K562 (cell line): Measurements from ENCODE around the gene KRT85. TPM values are rescaled to one million over a fixed set of nuclear protein-coding genes. Genes with fewer than 3 reads are reported as not detected.

Experiments
- ARID1B ChIP-seq: fragments of 450-650 bp; IDR thresholded peaks from 2 replicates; pipeline ENCODE4 v1.6.1; 2016; ENCODE audit warnings: antibody characterized with exemption, mild to moderate bottlenecking, inconsistent platforms
- CBX2 ChIP-seq: fragments of 200-600 bp; sonication (generic); IDR thresholded peaks from one replicate; pipeline ENCODE4 v1.6.1; 2012; ENCODE audit warnings: mild to moderate bottlenecking, low read length, inconsistent platforms; ENCODE audit not compliant: insufficient read depth, poor library complexity, severe bottlenecking
- PCBP1 ChIP-seq: fragments of 200-400 bp; formaldehyde crosslinking; IDR thresholded peaks from 2 replicates; pipeline ENCODE4 v1.6.1; 2018; ENCODE audit warnings: mild to moderate bottlenecking, low read depth, low read length; ENCODE audit not compliant: poor library complexity, severe bottlenecking
- ZNF140 ChIP-seq: fragments of 250-450 bp; sonication (Bioruptor Pico); IDR thresholded peaks from 2 replicates; pipeline ENCODE4 v1.8.0; 2021; ENCODE audit warnings: moderate library complexity, mild to moderate bottlenecking, inconsistent platforms
- ZNF699 ChIP-seq: fragments of 250-450 bp; sonication (Bioruptor Pico); IDR thresholded peaks from 2 replicates; pipeline ENCODE4 v1.8.0; 2021; ENCODE audit warnings: mild to moderate bottlenecking, moderate library complexity; ENCODE audit not compliant: insufficient replicate concordance
- polyA plus RNA-seq, 8 experiments: library from polyadenylated mRNA; depleted of rRNA in 4 of 8; stranded (reverse) in 5 of 8; unstranded in 3 of 8; fragments of >200 nt; fragmentation: Nextera tagmentation in 2 of 8; fragmentation: Illumina TruSeq in 1 of 8; extraction: Ambion mirVana in 2 of 8; extraction: Trizol in 1 of 8; gene quantifications; 2 replicates each; pipeline versions ENCODE4 v1.2.1 to v1.2.3, GENCODE V29; 2011 to 2014; ENCODE audit warnings: inconsistent platforms in 1 of 8, missing spikeins in 1 of 8
- total RNA-seq, 7 experiments: library from RNA; depleted of rRNA in 6 of 7; stranded (reverse); fragments of >200 nt in 6 of 7; fragmentation: Illumina TruSeq in 2 of 7; extraction: Trizol in 2 of 7; gene quantifications; 2 replicates each; pipeline versions ENCODE4 v1.2.1 to v1.2.3, GENCODE V29; 2011 to 2021; ENCODE audit warnings: low replicate concordance in 1 of 7
- TF ChIP-seq, protein P1 (sequence below): fragments of 450-650 bp; IDR thresholded peaks from 2 replicates; pipeline ENCODE4 v1.6.1; 2017; ENCODE audit warnings: antibody characterized with exemption, mild to moderate bottlenecking
- TF ChIP-seq, protein P2 (sequence below): fragments of 450-650 bp; formaldehyde crosslinking; IDR thresholded peaks from 2 replicates; pipeline ENCODE4 v1.4.0; 2022; ENCODE audit warnings: missing genetic modification characterization
- TF ChIP-seq, protein P3 (sequence below), 2 experiments: fragments of 450-650 bp; conservative IDR thresholded peaks; 2 replicates each; pipeline ENCODE4 v1.6.1; 2017; ENCODE audit warnings: mild to moderate bottlenecking in 2 of 2, moderate library complexity in 2 of 2

Gene KRT85
- total and polyA plus RNA-seq, 9 of the 15 experiments (the other 6 are each of a cell fraction or from before 2014, with no cell fraction given), result not detected

DNA sequence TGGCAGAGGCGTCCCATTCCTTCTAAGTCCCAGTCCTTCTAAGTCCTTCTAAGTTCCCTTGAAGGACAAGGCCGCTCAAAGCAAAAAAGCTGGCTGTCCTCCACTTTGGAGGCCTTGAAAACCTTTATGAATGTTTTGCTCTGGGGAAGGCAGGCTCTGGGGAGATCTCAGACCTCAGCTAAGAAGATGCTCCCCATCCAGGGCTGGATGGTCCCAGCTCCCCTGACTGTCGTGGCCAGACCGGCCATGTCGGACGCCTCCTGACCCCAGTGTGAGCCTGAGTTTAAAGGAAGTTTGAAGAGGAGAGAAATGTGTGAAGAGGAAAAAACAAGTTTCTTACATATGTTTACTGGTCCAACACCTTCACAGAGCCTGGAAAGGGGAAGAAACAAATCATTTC, 12.3 kb upstream of the KRT85 start (continued):
- TF ChIP-seq, protein P1, sequence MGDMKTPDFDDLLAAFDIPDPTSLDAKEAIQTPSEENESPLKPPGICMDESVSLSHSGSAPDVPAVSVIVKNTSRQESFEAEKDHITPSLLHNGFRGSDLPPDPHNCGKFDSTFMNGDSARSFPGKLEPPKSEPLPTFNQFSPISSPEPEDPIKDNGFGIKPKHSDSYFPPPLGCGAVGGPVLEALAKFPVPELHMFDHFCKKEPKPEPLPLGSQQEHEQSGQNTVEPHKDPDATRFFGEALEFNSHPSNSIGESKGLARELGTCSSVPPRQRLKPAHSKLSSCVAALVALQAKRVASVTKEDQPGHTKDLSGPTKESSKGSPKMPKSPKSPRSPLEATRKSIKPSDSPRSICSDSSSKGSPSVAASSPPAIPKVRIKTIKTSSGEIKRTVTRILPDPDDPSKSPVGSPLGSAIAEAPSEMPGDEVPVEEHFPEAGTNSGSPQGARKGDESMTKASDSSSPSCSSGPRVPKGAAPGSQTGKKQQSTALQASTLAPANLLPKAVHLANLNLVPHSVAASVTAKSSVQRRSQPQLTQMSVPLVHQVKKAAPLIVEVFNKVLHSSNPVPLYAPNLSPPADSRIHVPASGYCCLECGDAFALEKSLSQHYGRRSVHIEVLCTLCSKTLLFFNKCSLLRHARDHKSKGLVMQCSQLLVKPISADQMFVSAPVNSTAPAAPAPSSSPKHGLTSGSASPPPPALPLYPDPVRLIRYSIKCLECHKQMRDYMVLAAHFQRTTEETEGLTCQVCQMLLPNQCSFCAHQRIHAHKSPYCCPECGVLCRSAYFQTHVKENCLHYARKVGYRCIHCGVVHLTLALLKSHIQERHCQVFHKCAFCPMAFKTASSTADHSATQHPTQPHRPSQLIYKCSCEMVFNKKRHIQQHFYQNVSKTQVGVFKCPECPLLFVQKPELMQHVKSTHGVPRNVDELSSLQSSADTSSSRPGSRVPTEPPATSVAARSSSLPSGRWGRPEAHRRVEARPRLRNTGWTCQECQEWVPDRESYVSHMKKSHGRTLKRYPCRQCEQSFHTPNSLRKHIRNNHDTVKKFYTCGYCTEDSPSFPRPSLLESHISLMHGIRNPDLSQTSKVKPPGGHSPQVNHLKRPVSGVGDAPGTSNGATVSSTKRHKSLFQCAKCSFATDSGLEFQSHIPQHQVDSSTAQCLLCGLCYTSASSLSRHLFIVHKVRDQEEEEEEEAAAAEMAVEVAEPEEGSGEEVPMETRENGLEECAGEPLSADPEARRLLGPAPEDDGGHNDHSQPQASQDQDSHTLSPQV, result no peak
- TF ChIP-seq CBX2, result no peak
- TF ChIP-seq, protein P2, sequence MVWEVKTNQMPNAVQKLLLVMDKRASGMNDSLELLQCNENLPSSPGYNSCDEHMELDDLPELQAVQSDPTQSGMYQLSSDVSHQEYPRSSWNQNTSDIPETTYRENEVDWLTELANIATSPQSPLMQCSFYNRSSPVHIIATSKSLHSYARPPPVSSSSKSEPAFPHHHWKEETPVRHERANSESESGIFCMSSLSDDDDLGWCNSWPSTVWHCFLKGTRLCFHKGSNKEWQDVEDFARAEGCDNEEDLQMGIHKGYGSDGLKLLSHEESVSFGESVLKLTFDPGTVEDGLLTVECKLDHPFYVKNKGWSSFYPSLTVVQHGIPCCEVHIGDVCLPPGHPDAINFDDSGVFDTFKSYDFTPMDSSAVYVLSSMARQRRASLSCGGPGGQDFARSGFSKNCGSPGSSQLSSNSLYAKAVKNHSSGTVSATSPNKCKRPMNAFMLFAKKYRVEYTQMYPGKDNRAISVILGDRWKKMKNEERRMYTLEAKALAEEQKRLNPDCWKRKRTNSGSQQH (CRISPR knock-in tag), result no peak
- TF ChIP-seq ZNF140 (CRISPR knock-in tag), result no peak
- TF ChIP-seq PCBP1, result no peak
- TF ChIP-seq, protein P3, sequence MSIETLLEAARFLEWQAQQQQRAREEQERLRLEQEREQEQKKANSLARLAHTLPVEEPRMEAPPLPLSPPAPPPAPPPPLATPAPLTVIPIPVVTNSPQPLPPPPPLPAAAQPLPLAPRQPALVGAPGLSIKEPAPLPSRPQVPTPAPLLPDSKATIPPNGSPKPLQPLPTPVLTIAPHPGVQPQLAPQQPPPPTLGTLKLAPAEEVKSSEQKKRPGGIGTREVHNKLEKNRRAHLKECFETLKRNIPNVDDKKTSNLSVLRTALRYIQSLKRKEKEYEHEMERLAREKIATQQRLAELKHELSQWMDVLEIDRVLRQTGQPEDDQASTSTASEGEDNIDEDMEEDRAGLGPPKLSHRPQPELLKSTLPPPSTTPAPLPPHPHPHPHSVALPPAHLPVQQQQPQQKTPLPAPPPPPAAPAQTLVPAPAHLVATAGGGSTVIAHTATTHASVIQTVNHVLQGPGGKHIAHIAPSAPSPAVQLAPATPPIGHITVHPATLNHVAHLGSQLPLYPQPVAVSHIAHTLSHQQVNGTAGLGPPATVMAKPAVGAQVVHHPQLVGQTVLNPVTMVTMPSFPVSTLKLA (conservative IDR thresholded peaks at IDR 0.05), result no peak
- no peak for TF ChIP-seq ARID1B
- no peak for TF ChIP-seq ZNF699 (CRISPR knock-in tag)
